ENCODE measurements around the gene DUOX2.

DNA sequence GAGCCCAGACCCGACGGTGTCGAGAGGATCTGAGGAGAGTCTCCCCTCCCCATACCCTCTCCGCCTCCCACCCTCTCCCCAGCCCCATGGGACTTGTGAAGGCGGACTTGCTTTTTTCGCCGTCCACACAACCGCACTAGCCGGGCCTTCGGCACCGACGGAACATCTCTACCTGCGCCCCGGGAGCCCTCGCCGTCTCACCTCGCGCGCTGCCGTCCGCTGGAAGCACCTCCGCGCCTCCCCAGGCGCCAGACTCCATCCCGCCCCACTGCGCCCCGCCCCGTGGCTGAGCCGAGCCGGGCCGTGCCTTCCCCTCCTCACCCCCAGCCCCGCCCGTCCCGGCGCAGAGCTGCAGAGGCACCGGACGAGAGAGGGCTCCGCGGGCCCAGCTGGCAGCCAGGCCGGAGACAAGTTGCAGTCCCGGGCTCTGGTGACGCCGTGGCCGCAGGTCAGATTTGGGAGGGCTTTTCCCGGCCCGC is 15.7 kb upstream of the DUOX2 start, which contains the start of the genes DUOX1 and DUOXA1:
- TF ChIP-seq POLR2A (IDR thresholded peaks at IDR 0.05) = no peak
- TF ChIP-seq, protein P1, sequence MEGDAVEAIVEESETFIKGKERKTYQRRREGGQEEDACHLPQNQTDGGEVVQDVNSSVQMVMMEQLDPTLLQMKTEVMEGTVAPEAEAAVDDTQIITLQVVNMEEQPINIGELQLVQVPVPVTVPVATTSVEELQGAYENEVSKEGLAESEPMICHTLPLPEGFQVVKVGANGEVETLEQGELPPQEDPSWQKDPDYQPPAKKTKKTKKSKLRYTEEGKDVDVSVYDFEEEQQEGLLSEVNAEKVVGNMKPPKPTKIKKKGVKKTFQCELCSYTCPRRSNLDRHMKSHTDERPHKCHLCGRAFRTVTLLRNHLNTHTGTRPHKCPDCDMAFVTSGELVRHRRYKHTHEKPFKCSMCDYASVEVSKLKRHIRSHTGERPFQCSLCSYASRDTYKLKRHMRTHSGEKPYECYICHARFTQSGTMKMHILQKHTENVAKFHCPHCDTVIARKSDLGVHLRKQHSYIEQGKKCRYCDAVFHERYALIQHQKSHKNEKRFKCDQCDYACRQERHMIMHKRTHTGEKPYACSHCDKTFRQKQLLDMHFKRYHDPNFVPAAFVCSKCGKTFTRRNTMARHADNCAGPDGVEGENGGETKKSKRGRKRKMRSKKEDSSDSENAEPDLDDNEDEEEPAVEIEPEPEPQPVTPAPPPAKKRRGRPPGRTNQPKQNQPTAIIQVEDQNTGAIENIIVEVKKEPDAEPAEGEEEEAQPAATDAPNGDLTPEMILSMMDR (IDR thresholded peaks at IDR 0.05) = no peak

Measured in heart left ventricle (tissue), 13 donors.